Endothelial cell of umbilical vein (primary cell): ENCODE data around the gene TMEM127. TPM values are rescaled to one million over a fixed set of nuclear protein-coding genes. Genes with fewer than 3 reads are reported as not detected.

Source experiments
- BruUV-seq: library from RNA; stranded (reverse); fragments of 400-500 nt; replicated peaks from 2 replicates; lab custom pipeline; 2021; lab: Mats Ljungman, UMichigan
- CTCF ChIA-PET: fragments of 300-600, 350-600 bp; sonication (Branson Sonifier 250); formaldehyde crosslinking; loops from one replicate; lab custom pipeline; 2021; ENCODE audit warnings: antibody characterized with exemption, inconsistent platforms; lab: Charles Lee
- POLR2A ChIA-PET: fragments of 300-600, 350-600 bp; sonication (Branson Sonifier 250); formaldehyde crosslinking; loops from one replicate; lab custom pipeline; 2021; ENCODE audit warnings: antibody characterized with exemption, inconsistent platforms; lab: Charles Lee
- DNase-seq: peaks from one replicate; pipeline ENCODE4 v3.0.0-alpha.2; 2011; ENCODE audit warnings: low read depth, low spot score
- FAIRE-seq: peaks from 2 replicates; lab custom pipeline; 2011; peaks lifted over from hg19 to GRCh38; lab: Jason Lieb, UNC
- H2AFZ ChIP-seq: 2 replicates; pipeline ENCODE4 v1.6.0; 2012; ENCODE audit warnings: low read depth, low read length, control low read depth, inconsistent platforms
- H3K27ac ChIP-seq: 2 replicates; pipeline ENCODE4 v1.5.1; 2011; ENCODE audit warnings: low read depth, mild to moderate bottlenecking, control low read depth, low read length, moderate library complexity; ENCODE audit not compliant: insufficient read depth
- H3K27me3 ChIP-seq, 2 experiments: 2 replicates each; pipeline versions ENCODE4 v1.6.0 to v1.6.1; 2011; ENCODE audit warnings: low read length in 2 of 2, mixed read lengths in 1 of 2; ENCODE audit not compliant: control insufficient read depth in 2 of 2, insufficient read depth in 2 of 2
- H3K36me3 ChIP-seq, 2 experiments: 2 replicates in 1 of 2; 3 replicates in 1 of 2; pipeline ENCODE4 v1.5.1; 2011; ENCODE audit warnings: low read length in 2 of 2, mild to moderate bottlenecking in 1 of 2, moderate library complexity in 1 of 2; ENCODE audit not compliant: control insufficient read depth in 2 of 2, insufficient read depth in 2 of 2; ENCODE audit errors: extremely low read depth in 1 of 2
- H3K4me1 ChIP-seq: 3 replicates; pipeline ENCODE4 v1.5.1; 2011; ENCODE audit warnings: mild to moderate bottlenecking, low read length; ENCODE audit not compliant: control insufficient read depth, insufficient read depth; ENCODE audit errors: extremely low read depth
- H3K4me2 ChIP-seq: 2 replicates; pipeline ENCODE4 v1.6.1; 2011; ENCODE audit warnings: low read length, control low read depth, mixed read lengths; ENCODE audit not compliant: insufficient read depth
- H3K4me3 ChIP-seq, 3 experiments: fragments of 200-600 bp in 1 of 3; sonication (generic), shearing (Covaris generic) in 1 of 3; replicated peaks in 1 of 3; 2 replicates each; pipeline ENCODE4 v1.5.1; 2011 to 2016; ENCODE audit warnings: control low read depth in 3 of 3, low read length in 3 of 3, mild to moderate bottlenecking in 2 of 3, inconsistent platforms in 1 of 3, low read depth in 1 of 3, moderate library complexity in 1 of 3; ENCODE audit not compliant: insufficient read depth in 1 of 3
- H3K79me2 ChIP-seq: 2 replicates; pipeline ENCODE4 v1.6.0; 2012; ENCODE audit warnings: low read length, inconsistent platforms; ENCODE audit not compliant: control insufficient read depth, insufficient read depth
- H3K9ac ChIP-seq: replicated peaks from 2 replicates; pipeline ENCODE3; 2011; ENCODE audit warnings: low read length, control low read depth; ENCODE audit not compliant: insufficient read depth; ENCODE audit errors: extremely low read depth
- H3K9me1 ChIP-seq: replicated peaks from 3 replicates; pipeline ENCODE4 v1.6.0; 2011; ENCODE audit warnings: mild to moderate bottlenecking, low read length; ENCODE audit not compliant: control insufficient read depth, insufficient read depth; ENCODE audit errors: extremely low read depth
- H3K9me3 ChIP-seq: replicated peaks from 2 replicates; pipeline ENCODE4 v1.5.1; 2012; ENCODE audit warnings: low read length, inconsistent platforms; ENCODE audit not compliant: control insufficient read depth, insufficient read depth
- H4K20me1 ChIP-seq: replicated peaks from 2 replicates; pipeline ENCODE3; 2011; ENCODE audit warnings: mild to moderate bottlenecking, low read length; ENCODE audit not compliant: control insufficient read depth, insufficient read depth; ENCODE audit errors: extremely low read depth
- EZH2 ChIP-seq: IDR thresholded peaks from 2 replicates; pipeline ENCODE4 v1.6.1; 2012; ENCODE audit warnings: borderline replicate concordance, low read depth, mild to moderate bottlenecking, moderate library complexity, low read length, inconsistent platforms; ENCODE audit not compliant: severe bottlenecking
- JUN ChIP-seq: IDR thresholded peaks from 2 replicates; pipeline ENCODE4 v1.6.1; 2011; ENCODE audit warnings: borderline replicate concordance, low read depth; ENCODE audit not compliant: insufficient read length, insufficient read depth
- MYC ChIP-seq: IDR thresholded peaks from one replicate; pipeline ENCODE4 v1.6.1; 2011; ENCODE audit warnings: mild to moderate bottlenecking, low read depth, low read length
- POLR2A ChIP-seq: IDR thresholded peaks from 2 replicates; pipeline ENCODE4 v1.6.1; 2012; ENCODE audit warnings: low read depth, mild to moderate bottlenecking, control low read depth, low read length
- dilution Hi-C: fragments of 300-500 bp; cut with MboI; formaldehyde crosslinking; loops from one replicate; pipeline ENCODE4 v1.15.0; 2019; ENCODE audit warnings: low sequenced_read_pairs; ENCODE audit not compliant: extremely low pct_ligation_motif_present
- intact Hi-C: fragments of 100-400 bp; cut with micrococcal nuclease; formaldehyde crosslinking; loops from one replicate; pipeline ENCODE4 v1.10.0; 2022
- polyA plus RNA-seq, 4 experiments: library from polyadenylated mRNA; depleted of rRNA in 3 of 4; stranded (reverse) in 3 of 4; unstranded in 1 of 4; fragments of >200 nt; gene quantifications; 2 replicates each; pipeline versions ENCODE4 v1.2.1 to v1.2.3, GENCODE V29; 2011 to 2012; ENCODE audit warnings: missing spikeins in 1 of 4
- total RNA-seq: library from RNA; stranded (reverse); gene quantifications from 2 replicates; pipeline ENCODE4 v1.2.3, GENCODE V29; 2021
- TF ChIP-seq, protein P1 (sequence below), 2 donors: IDR thresholded peaks; 1 replicate in 1 of 2; 2 replicates in 1 of 2; pipeline ENCODE4 v1.5.1; 2011; ENCODE audit warnings: low read length in 2 of 2, mild to moderate bottlenecking in 2 of 2, moderate library complexity in 2 of 2, control low read depth in 1 of 2, inconsistent platforms in 1 of 2, low read depth in 1 of 2; ENCODE audit not compliant: insufficient read depth in 1 of 2; ENCODE audit errors: extremely low read depth in 1 of 2

TMEM127 gene
- total and polyA plus RNA-seq, 2 donors (not counting 3 experiments of a cell fraction or from before 2014, with no cell fraction given) = 48.4 to 75.7 TPM

- dilution Hi-C loops (no loop called here), intact Hi-C loops (no loop called here)
- H3K9me3 ChIP-seq = no peaks in the 10 kb centered on the region
- peaks cover 20 to 41% of the 10 kb centered on the region in 2 experiments for H3K36me3 ChIP-seq
- CTCF ChIA-PET = no interaction called here
- DNase-seq (no peak), FAIRE-seq (no peak)
- peaks cover 8% of the 10 kb centered on the region for H3K79me2 ChIP-seq
- H3K4me1 ChIP-seq = peaks cover 3% of the 10 kb centered on the region
- H4K20me1 ChIP-seq = peaks cover 2% of the 10 kb centered on the region
- no TSS peak for BruUV-seq
- H3K4me2 ChIP-seq = no peak overlapping the region
- no peak overlapping the region for H3K4me3 ChIP-seq
- TF ChIP-seq EZH2 (no peak), POLR2A (no peak), JUN (no peak), MYC (no peak)
- TF ChIP-seq, protein P1, sequence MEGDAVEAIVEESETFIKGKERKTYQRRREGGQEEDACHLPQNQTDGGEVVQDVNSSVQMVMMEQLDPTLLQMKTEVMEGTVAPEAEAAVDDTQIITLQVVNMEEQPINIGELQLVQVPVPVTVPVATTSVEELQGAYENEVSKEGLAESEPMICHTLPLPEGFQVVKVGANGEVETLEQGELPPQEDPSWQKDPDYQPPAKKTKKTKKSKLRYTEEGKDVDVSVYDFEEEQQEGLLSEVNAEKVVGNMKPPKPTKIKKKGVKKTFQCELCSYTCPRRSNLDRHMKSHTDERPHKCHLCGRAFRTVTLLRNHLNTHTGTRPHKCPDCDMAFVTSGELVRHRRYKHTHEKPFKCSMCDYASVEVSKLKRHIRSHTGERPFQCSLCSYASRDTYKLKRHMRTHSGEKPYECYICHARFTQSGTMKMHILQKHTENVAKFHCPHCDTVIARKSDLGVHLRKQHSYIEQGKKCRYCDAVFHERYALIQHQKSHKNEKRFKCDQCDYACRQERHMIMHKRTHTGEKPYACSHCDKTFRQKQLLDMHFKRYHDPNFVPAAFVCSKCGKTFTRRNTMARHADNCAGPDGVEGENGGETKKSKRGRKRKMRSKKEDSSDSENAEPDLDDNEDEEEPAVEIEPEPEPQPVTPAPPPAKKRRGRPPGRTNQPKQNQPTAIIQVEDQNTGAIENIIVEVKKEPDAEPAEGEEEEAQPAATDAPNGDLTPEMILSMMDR (IDR thresholded peaks at IDR 0.05; ENCODE audit: extremely low read depth in 1 of 2, insufficient read depth in 1 of 2, low read depth in 1 of 2, low read length in 2 of 2) = no peak
- no peaks in the 10 kb centered on the region for H3K27me3 ChIP-seq
- no peak overlapping the region for H3K27ac ChIP-seq
- POLR2A ChIA-PET = no interaction called here
- no peak overlapping the region for H3K9ac ChIP-seq
- no peaks in the 10 kb centered on the region for H3K9me1 ChIP-seq
- no peak overlapping the region for H2AFZ ChIP-seq
These were observed 6.2 kb upstream of the TMEM127 start for GRCh38 chr2:96271995-96272394.
